Sigmoid colon (tissue), 4 donors: Measurements from ENCODE around the gene S100A13.

Source experiments
- POLR2A ChIP-seq, 2 donors: fragments of 450-650 bp; IDR thresholded peaks; one replicate each; pipeline ENCODE4 v1.6.1; 2016; ENCODE audit warnings: antibody characterized with exemption in 2 of 2, mild to moderate bottlenecking in 2 of 2, moderate library complexity in 2 of 2
- POLR2AphosphoS5 ChIP-seq, 4 donors: sonication (generic); formaldehyde crosslinking; IDR thresholded peaks; one replicate each; pipeline ENCODE4 v1.6.1; 2017; ENCODE audit warnings: antibody characterized with exemption in 4 of 4
- TF ChIP-seq, protein P1 (sequence below), 4 experiments: fragments of 450-650 bp in 3 of 4; fragments of 200-600 bp in 1 of 4; IDR thresholded peaks; one replicate each; pipeline ENCODE4 v1.5.1; 2016 to 2019; ENCODE audit warnings: antibody characterized with exemption in 4 of 4, mild to moderate bottlenecking in 3 of 4, moderate library complexity in 2 of 4

DNA sequence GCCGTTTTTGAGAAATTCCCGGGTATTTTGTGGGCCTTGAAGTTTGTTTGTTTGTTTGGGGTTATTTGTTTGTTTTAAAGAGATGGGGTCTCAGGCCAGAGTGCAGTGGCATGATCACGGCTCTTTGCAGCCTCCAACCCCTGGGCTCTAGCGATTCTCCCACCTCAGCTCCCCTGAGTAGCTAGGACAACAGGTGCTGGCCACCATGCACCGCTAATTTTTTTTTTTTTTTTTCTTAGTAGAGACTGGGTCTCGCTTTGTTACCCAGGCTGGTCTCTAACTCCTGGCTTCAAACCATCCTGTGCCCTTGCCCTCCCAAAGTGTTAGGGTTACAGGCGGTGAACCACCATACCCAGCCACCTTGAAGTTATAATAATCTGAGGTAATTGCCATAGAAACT, 8.6 kb upstream of the S100A13 start:
- no peak for TF ChIP-seq POLR2A (IDR thresholded peaks at IDR 0.05)
- TF ChIP-seq, protein P1, sequence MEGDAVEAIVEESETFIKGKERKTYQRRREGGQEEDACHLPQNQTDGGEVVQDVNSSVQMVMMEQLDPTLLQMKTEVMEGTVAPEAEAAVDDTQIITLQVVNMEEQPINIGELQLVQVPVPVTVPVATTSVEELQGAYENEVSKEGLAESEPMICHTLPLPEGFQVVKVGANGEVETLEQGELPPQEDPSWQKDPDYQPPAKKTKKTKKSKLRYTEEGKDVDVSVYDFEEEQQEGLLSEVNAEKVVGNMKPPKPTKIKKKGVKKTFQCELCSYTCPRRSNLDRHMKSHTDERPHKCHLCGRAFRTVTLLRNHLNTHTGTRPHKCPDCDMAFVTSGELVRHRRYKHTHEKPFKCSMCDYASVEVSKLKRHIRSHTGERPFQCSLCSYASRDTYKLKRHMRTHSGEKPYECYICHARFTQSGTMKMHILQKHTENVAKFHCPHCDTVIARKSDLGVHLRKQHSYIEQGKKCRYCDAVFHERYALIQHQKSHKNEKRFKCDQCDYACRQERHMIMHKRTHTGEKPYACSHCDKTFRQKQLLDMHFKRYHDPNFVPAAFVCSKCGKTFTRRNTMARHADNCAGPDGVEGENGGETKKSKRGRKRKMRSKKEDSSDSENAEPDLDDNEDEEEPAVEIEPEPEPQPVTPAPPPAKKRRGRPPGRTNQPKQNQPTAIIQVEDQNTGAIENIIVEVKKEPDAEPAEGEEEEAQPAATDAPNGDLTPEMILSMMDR (IDR thresholded peaks at IDR 0.05): no peak
- TF ChIP-seq POLR2AphosphoS5 (IDR thresholded peaks at IDR 0.05): no peak
